PC-3 (cell line): ENCODE data around the gene CHAF1A. TPM values are rescaled to one million over a fixed set of nuclear protein-coding genes. Genes with fewer than 3 reads are reported as not detected.

Experiments
- ATAC-seq: fragments of 200-7000 bp; cut with Tn5 transposase; 2 replicates; pipeline ENCODE4 v1.9.1; 2020; ENCODE audit warnings: mild to moderate bottlenecking, moderate library complexity
- BruUV-seq: library from RNA; stranded (reverse); fragments of 400-500 nt; replicated peaks from 2 replicates; lab custom pipeline; 2021; lab: Mats Ljungman, UMichigan
- CTCF ChIA-PET: fragments of 300-600 bp; sonication (Branson Sonifier 250); formaldehyde crosslinking; loops from one replicate; lab custom pipeline; 2022; ENCODE audit warnings: antibody characterized with exemption; lab: Charles Lee
- POLR2A ChIA-PET: fragments of 300-600 bp; sonication (Branson Sonifier 250); formaldehyde crosslinking; loops from one replicate; lab custom pipeline; 2022; ENCODE audit warnings: antibody characterized with exemption; ENCODE audit not compliant: unreplicated experiment; lab: Charles Lee
- DNase-seq: peaks from one replicate; pipeline ENCODE4 v3.0.0-alpha.2; 2015
- H2AFZ ChIP-seq: fragments of 300-600 bp; sonication (generic); 2 replicates; pipeline ENCODE4 v1.6.0; 2016; ENCODE audit warnings: antibody characterized with exemption, low read length
- H3F3A ChIP-seq: fragments of 300-600 bp; sonication (generic); one replicate; pipeline ENCODE4 v1.6.0; 2017; ENCODE audit warnings: antibody characterized with exemption, low read length, control low read depth, mild to moderate bottlenecking; ENCODE audit not compliant: unreplicated experiment
- H3K27ac ChIP-seq: fragments of 300-600 bp; sonication (generic); 2 replicates; pipeline ENCODE4 v1.5.1; 2016; ENCODE audit warnings: mild to moderate bottlenecking, low read length
- H3K27me3 ChIP-seq: fragments of 300-600 bp; sonication (generic); 2 replicates; pipeline ENCODE4 v1.6.1; 2016; ENCODE audit warnings: low read length, mixed read lengths
- H3K36me3 ChIP-seq: fragments of 300-600 bp; sonication (generic); 2 replicates; pipeline ENCODE4 v1.6.1; 2016; ENCODE audit warnings: low read depth, mixed run types, low read length, mixed read lengths
- H3K4me1 ChIP-seq: fragments of 300-600 bp; sonication (generic); 2 replicates; pipeline ENCODE4 v1.5.1; 2016; ENCODE audit warnings: low read length; ENCODE audit not compliant: insufficient read depth
- H3K4me2 ChIP-seq: fragments of 300-600 bp; sonication (generic); 2 replicates; pipeline ENCODE4 v1.6.0; 2016; ENCODE audit warnings: low read length
- H3K4me3 ChIP-seq: fragments of 300-600 bp; sonication (generic); 2 replicates; pipeline ENCODE4 v1.5.1; 2016; ENCODE audit warnings: mild to moderate bottlenecking, low read length, mixed read lengths
- H3K79me2 ChIP-seq: fragments of 300-600 bp; sonication (generic); 2 replicates; pipeline ENCODE4 v1.6.1; 2017; ENCODE audit warnings: low read length, mixed read lengths
- H3K9ac ChIP-seq: fragments of 300-600 bp; sonication (generic); 2 replicates; pipeline ENCODE4 v1.6.0; 2016; ENCODE audit warnings: mild to moderate bottlenecking, low read length
- H3K9me2 ChIP-seq: fragments of 300-600 bp; sonication (generic); replicated peaks from 2 replicates; pipeline ENCODE4 v1.6.1; 2016; ENCODE audit warnings: mixed run types, low read length, mixed read lengths
- H3K9me3 ChIP-seq: fragments of 300-600 bp; sonication (generic); 2 replicates; pipeline ENCODE4 v1.6.1; 2016; ENCODE audit warnings: low read length, mixed read lengths
- H4K20me1 ChIP-seq: fragments of 300-600 bp; sonication (generic); 2 replicates; pipeline ENCODE4 v1.6.1; 2016; ENCODE audit warnings: low read length, mixed read lengths
- EZH2 ChIP-seq: fragments of 300-600 bp; sonication (generic); IDR thresholded peaks from one replicate; pipeline ENCODE4 v1.6.1; 2017; ENCODE audit warnings: antibody characterized with exemption, mild to moderate bottlenecking, low read length; ENCODE audit not compliant: unreplicated experiment
- EZH2phosphoT487 ChIP-seq: fragments of 300-600 bp; sonication (generic); IDR thresholded peaks from 2 replicates; pipeline ENCODE4 v1.6.1; 2018; ENCODE audit warnings: mild to moderate bottlenecking, antibody characterized with exemption, low read length, borderline replicate concordance
- intact Hi-C: fragments of 100-400 bp; cut with micrococcal nuclease; formaldehyde crosslinking; loops from 2 replicates; pipeline ENCODE4 v1.9.0; 2023
- total RNA-seq: library from RNA; depleted of rRNA; stranded (reverse); fragments of >200 nt; gene quantifications from 2 replicates; pipeline ENCODE4 v1.2.3, GENCODE V29; 2014
- TF ChIP-seq, protein P1 (sequence below): fragments of 300-600 bp; sonication (generic); conservative IDR thresholded peaks from 2 replicates; pipeline ENCODE4 v1.5.1; 2017; ENCODE audit warnings: antibody characterized with exemption, low read depth, mild to moderate bottlenecking, low read length

The CHAF1A gene
- total RNA-seq, 1 experiment from 2014 or later: 48.9 TPM

DNA sequence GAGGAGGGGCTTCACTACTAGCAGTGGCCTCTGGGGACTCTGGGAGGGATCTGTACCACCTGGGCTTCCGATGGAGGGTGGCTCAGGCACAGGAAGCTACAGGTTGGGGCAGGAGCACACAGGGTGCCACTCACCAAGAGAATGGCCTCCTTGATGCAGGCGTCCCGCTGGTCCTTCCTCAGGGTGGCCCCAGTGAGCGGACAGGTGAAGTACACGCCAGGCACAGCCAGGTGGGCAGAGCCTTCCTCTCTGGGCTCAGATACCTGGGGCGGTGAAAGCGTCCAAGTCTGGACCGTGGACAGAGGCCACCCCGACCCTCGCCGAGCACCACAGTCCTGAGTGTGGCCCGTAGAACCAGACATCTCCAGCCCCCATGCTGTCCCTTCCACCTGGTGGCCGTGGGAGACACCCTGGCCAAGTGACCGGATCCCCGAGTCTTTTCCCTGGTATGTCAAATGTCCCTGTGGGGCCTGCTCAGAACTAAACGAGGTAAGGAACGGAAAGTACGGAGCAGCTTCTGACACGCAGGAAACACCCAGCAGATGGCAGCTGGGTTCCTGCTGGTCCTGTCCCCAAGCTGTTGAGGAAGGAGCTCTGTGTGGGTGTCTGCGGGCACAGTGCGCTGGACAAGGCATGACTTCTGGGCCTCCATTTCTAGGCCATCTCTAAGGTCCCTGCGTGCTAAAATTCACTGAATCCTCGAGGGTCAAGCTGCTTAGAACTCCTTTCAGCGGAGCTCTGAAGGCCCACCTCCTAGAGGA, 50.0 kb downstream of the CHAF1A start:
- Histone ChIP-seq H3K79me2 (peaks cover 17% of the 10 kb centered on the region), H3K4me1 (no peaks in the 10 kb centered on the region; the same call in 1 of the 2 replicates), H3K9me2 (no peaks in the 10 kb centered on the region), H3K4me3 (no peak overlapping the region), H2AFZ (no peak overlapping the region), H4K20me1 (no peaks in the 10 kb centered on the region), H3K36me3 (no peaks in the 10 kb centered on the region), H3K27me3 (no peaks in the 10 kb centered on the region), H3F3A (no peaks in the 10 kb centered on the region), H3K9me3 (no peaks in the 10 kb centered on the region), H3K27ac (no peak overlapping the region), H3K9ac (no peak overlapping the region), H3K4me2 (no peak overlapping the region)
- BruUV-seq: no TSS peak
- TF ChIP-seq, protein P1, sequence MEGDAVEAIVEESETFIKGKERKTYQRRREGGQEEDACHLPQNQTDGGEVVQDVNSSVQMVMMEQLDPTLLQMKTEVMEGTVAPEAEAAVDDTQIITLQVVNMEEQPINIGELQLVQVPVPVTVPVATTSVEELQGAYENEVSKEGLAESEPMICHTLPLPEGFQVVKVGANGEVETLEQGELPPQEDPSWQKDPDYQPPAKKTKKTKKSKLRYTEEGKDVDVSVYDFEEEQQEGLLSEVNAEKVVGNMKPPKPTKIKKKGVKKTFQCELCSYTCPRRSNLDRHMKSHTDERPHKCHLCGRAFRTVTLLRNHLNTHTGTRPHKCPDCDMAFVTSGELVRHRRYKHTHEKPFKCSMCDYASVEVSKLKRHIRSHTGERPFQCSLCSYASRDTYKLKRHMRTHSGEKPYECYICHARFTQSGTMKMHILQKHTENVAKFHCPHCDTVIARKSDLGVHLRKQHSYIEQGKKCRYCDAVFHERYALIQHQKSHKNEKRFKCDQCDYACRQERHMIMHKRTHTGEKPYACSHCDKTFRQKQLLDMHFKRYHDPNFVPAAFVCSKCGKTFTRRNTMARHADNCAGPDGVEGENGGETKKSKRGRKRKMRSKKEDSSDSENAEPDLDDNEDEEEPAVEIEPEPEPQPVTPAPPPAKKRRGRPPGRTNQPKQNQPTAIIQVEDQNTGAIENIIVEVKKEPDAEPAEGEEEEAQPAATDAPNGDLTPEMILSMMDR: no peak
- TF ChIP-seq EZH2phosphoT487: no peak
- no peak for TF ChIP-seq EZH2
- ATAC-seq (no peak), DNase-seq (no peak)
- ChIA-PET POLR2A (no interaction called here), CTCF (no interaction called here)
- intact Hi-C loops: no loop called here

DNA sequence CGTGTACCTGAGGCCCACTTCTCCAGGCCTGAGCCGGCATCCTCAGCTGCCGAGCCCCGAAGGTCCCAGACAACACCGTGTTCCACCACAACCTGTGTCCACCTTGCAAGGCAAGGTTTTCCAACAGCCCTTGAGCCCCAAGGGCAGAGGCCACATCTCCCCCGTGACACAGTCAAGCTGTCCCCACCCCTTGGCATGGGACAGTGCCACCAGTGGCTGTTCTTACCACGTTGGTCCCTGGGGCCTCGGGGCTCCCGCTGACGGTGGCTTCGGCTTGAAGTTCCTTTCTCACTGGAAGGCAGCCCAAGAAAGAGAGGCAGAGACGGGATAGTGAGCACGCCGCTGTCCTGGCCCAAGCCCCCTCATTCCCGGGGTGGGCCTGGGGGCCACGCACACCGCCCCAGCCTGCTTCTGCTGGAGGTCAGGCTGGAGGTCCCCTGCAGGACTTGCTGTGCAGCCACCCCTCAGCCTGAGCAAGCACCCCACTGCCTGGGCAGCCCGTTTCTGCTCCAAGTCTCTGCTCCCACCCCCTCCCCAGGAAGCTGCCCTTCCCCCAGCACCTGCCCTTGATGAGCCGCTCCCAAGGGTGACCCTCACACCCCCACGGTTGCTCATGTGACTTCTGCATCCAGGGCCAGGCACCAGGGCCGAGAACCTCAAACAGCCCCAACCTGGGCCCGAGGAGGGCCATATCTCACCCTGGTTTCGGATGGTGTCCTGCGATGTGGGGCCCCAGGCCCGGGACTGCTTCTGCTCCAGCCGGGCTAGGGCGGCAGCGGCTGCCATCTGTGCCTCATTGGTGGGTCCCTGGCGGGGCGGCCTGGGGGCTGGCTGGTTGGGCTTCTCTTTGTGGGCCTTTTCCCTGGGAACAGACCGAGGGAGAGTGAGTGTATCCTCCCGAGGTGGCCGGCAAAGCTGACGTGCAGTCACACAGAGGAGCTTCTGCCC, 51.1 kb downstream of the CHAF1A start:
- CTCF ChIA-PET: no interaction called here
- H3K36me3 ChIP-seq: no peaks in the 10 kb centered on the region

More for the DNA sequence above, 51.1 kb downstream of the CHAF1A start:
- H3K27me3 ChIP-seq: no peaks in the 10 kb centered on the region
- H3K4me2 ChIP-seq: no peak overlapping the region
- H3F3A ChIP-seq: no peaks in the 10 kb centered on the region
- no peaks in the 10 kb centered on the region for H3K9me3 ChIP-seq
- H3K27ac ChIP-seq: no peak overlapping the region
- intact Hi-C loops: no loop called here
- ATAC-seq (no peak), DNase-seq (no peak)
- POLR2A ChIA-PET: no interaction called here
- no peak for TF ChIP-seq EZH2
- no peak for TF ChIP-seq EZH2phosphoT487
- TF ChIP-seq, protein P1: no peak
- no peak overlapping the region for H3K9ac ChIP-seq
- H3K79me2 ChIP-seq: peaks cover 17% of the 10 kb centered on the region
- no peaks in the 10 kb centered on the region for H3K9me2 ChIP-seq
- H4K20me1 ChIP-seq: no peaks in the 10 kb centered on the region
- H3K4me3 ChIP-seq: no peak overlapping the region
- no peaks in the 10 kb centered on the region; the same call in 1 of the 2 replicates for H3K4me1 ChIP-seq
- no TSS peak for BruUV-seq
- no peak overlapping the region for H2AFZ ChIP-seq
